NCI-H2196 (cell line): ENCODE results near the gene ENTPD6.
"Not testable (repeated sequence)": the region's sequence is repeated elsewhere in the genome, so short reads cannot be mapped to it uniquely, and the experiment has no call there.

Experiments
- DNase-seq: peaks from one replicate; lab custom pipeline; 2025; ENCODE audit not compliant: unreplicated experiment; lab: John Stamatoyannopoulos, UW

Gene ENTPD6

GRCh38 chr20:25253606-25254275 is 58.2 kb downstream of the ENTPD6 start:
- no peak for DNase-seq

GRCh38 chr20:25254571-25254970 is 59.1 kb downstream of the ENTPD6 start:
- no peak for DNase-seq

GRCh38 chr20:25254986-25255680 is 59.6 kb downstream of the ENTPD6 start:
- DNase-seq: no peak

- DNase-seq: no peak
These were observed 60.8 kb downstream of the ENTPD6 start for GRCh38 chr20:25256226-25256859.

- no peak for DNase-seq
These were observed 61.6 kb downstream of the ENTPD6 start for GRCh38 chr20:25257130-25257529.

GRCh38 chr20:25257756-25258475 is 62.4 kb downstream of the ENTPD6 start:
- no peak for DNase-seq

GRCh38 chr20:25258476-25258805 is 62.9 kb downstream of the ENTPD6 start:
- DNase-seq: no peak

GRCh38 chr20:25258828-25259227 is 63.3 kb downstream of the ENTPD6 start:
- DNase-seq: no peak

GRCh38 chr20:25259358-25259757 is 63.8 kb downstream of the ENTPD6 start:
- DNase-seq: no peak

GRCh38 chr20:25259788-25260254 is 64.3 kb downstream of the ENTPD6 start:
- no peak for DNase-seq

- not testable (repeated sequence) for DNase-seq
These were observed 65.4 kb downstream of the ENTPD6 start for GRCh38 chr20:25260770-25261437.

GRCh38 chr20:25269057-25269832 is 73.7 kb downstream of the ENTPD6 start:
- no peak for DNase-seq

- no peak for DNase-seq
These were observed 74.3 kb downstream of the ENTPD6 start for GRCh38 chr20:25269833-25270170.

- DNase-seq: no peak
These were observed 75.3 kb downstream of the ENTPD6 start for GRCh38 chr20:25270829-25271251.

- no peak for DNase-seq
These were observed 76.1 kb downstream of the ENTPD6 start for GRCh38 chr20:25271486-25272222.

GRCh38 chr20:25272223-25273000 is 76.9 kb downstream of the ENTPD6 start:
- no peak for DNase-seq

GRCh38 chr20:25273046-25273445 is 77.5 kb downstream of the ENTPD6 start:
- DNase-seq: no peak

GRCh38 chr20:25273541-25274358 is 78.2 kb downstream of the ENTPD6 start:
- no peak for DNase-seq
